Measurements from ENCODE around the gene ANKMY1.
"Not testable (repeated sequence)": the region's sequence is repeated elsewhere in the genome, so short reads cannot be mapped to it uniquely, and the experiment has no call there.

ANKMY1 gene

DNA sequence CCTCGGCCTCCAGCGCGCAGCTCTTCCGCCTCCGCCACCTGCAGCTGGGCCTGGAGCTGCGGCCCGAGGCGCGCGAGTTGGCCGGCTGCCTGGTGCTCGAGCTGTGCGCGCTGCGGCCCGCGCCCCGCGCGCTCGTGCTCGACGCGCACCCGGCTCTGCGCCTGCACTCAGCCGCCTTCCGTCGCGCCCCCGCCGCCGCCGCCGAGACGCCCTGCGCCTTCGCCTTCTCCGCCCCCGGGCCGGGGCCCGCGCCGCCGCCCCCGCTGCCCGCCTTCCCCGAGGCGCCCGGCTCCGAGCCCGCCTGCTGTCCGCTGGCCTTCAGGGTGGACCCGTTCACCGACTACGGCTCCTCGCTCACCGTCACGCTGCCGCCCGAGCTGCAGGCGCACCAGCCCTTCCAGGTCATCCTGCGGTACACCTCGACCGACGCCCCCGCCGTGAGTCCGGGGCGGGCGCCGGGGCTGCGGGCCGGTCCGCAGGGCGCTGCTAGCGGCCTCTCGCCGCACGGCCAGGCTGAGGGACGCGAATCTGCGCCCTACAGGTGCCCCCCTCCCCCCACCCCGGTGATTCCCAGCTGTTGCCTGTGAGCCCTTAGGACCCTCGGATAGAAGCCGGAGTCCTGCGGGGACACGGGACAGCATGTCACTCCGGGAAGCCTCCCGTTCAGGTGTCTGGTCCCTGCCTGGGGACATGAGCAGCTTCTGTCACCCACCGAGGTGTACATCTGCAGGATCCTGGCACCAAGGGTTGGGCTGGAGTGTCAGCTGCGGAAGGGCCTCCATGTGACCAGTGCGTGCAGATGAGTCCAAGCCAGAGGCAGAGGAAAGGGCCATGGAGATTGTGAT, 11.1 kb upstream of the ANKMY1 start:
- ATAC-seq: peak; percentile 0
- no peaks in the 10 kb centered on the region for H3K9me3 Mint-ChIP-seq
- H3K4me3 Mint-ChIP-seq: peak overlapping the region; percentile 77
- H3K36me3 Mint-ChIP-seq: peaks cover 26% of the 10 kb centered on the region
- H3K27ac Mint-ChIP-seq: peak overlapping the region; percentile 56
- DNase-seq (ENCODE audit: low spot score in 2 of 2): no peak
- peaks cover 60% of the 10 kb centered on the region for H3K4me1 Mint-ChIP-seq

DNA sequence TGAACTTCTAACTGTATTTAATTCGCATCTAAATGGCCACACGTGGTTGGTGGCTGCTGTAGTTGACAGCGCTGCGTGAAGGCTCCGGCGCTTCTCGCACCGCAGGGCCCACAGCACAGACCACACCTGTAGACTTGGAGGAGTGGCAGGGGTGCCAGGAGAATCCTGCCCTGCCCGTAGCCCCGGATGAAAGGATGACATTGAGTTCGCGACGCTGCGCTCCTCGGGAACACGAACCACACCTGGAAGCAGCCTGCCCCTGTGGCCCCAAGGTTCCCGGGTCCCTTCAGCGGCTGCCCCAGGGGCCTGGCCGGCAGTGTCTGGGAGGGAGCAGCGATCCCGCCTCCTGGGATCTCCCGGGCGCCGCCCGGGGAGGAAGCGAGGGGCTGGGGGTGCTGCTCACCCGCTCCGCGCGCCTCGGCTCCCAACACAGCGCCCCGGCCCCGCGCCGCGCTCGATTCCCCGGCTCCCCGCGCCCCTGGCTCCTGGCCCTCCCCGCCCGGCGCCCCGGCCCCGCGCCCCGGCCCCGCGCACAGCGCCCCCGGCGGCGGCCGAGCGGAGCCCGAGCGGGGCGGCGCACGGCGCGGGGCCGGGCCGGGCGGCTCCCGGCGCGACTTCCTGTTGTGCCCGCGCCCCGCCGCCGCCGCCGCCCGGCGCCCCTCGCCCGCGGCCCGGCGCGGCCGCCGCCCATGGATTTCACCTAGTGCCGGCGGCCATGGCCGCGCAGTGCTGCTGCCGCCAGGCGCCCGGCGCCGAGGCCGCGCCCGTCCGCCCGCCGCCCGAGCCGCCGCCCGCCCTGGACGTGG, 10.3 kb upstream of the ANKMY1 start, which contains the start of gene RNPEPL1:
TSS of gene RNPEPL1 (plus strand) at position 613 of the 806 bp plus-strand sequence. CDS start at position 716, 103 bp downstream.
- Mint-ChIP-seq H3K9me3 (no peaks in the 10 kb centered on the region), H3K27ac (peak within 1 kb of the TSS; percentile 97), H3K4me1 (peaks cover 67% of the 10 kb centered on the region), H3K4me3 (peak within 1 kb of the TSS; percentile 95), H3K36me3 (peaks cover 34% of the 10 kb centered on the region)
- ATAC-seq (peak; percentile 43), DNase-seq (ENCODE audit: low spot score in 2 of 2) (peak in 1 of 2 donors; percentile 40)

DNA sequence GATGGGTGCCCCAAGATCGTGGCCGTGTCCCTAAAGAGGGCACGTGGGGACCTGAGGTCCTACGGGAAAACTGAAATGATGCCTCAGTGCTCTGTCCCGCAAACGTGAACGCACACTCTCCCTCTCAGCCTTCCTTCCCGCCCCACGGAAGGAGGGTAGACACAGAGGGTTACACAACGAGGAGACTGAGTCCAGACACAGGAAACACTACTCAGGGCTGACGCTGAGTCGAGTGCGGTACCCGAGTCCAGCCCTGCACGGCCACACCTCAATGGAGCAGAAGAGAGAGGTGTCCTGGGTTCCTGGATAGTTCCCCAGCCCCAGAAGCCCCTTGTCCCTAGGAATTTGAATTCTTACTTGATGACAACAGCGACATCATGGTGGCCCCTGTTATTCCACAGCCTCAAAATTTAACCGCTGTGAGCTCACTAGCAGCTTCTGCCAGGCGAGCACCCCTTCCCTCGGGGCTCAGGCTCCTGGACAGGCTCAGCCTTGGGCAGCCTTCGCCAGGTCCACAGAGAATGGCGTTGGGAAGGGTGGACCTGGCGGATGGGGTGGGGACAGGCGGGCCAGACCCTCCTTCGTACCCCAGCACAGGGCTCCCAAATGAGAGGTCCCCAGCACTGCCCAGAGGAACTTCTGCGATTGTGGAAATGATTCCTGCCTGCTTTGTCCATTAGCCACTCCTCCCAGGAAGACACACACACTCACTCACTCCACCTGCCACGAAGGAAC, 9.5 kb upstream of the ANKMY1 start:
- ATAC-seq: no peak
- Mint-ChIP-seq H3K36me3 (peaks cover 39% of the 10 kb centered on the region), H3K27ac (peak overlapping the region; percentile 97), H3K4me1 (peaks cover 75% of the 10 kb centered on the region), H3K4me3 (peak overlapping the region; percentile 95), H3K9me3 (no peaks in the 10 kb centered on the region)
- DNase-seq (ENCODE audit: low spot score in 2 of 2): peak in 1 of 2 donors; percentile 9

DNA sequence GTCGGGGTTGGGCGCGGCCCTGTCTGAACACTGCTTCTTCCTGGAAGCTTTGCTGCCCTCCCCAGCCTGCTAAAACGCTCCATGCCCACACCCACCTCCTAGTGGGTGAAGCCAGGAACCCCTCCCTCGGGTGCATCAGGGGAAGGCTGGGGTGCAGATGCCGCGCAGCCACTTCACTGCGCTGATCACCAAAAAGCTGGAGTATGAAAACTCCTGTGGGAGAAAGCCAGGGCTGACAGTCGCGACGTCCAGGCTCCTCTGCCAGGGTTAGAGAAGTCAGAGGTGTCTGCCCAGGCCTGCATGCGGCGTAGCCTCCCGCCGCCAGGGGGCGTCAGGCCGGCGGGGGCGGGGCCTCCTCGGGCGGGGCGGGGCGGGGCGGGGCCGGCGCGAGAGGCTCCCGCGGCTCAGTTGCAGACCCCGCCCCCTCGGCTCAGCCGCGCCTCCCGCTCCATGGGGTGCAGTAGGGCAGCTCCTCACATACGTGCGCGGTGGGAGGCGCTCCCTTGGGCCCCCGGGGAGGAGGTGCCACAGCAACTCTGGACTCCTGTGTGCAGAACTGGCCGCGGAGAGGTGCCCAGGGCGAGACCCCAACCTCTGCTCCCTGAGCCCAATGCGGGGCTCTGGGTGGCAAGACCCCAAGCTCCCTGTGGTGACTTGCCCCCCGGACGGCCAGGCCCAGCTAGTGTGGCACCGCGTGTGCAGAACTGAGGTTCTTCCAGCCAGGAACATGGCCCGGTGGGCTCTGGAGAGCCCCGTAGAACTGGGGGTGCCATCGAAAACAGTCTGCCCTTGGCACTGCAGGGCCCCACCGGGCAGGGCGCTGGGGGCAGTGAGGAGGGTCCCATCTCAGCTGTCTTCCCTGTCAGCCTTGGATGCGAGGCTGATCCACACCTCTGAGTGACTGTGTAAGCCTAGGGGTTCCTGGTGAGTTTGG, 8.7 kb upstream of the ANKMY1 start:
- Mint-ChIP-seq H3K27ac (peak overlapping the region; percentile 97), H3K4me3 (peak overlapping the region; percentile 95), H3K9me3 (no peaks in the 10 kb centered on the region), H3K36me3 (peaks cover 48% of the 10 kb centered on the region), H3K4me1 (peaks cover 82% of the 10 kb centered on the region)
- peak; percentile 78 for ATAC-seq
- peak; percentile 89 to 94 for DNase-seq (ENCODE audit: low spot score in 2 of 2)

DNA sequence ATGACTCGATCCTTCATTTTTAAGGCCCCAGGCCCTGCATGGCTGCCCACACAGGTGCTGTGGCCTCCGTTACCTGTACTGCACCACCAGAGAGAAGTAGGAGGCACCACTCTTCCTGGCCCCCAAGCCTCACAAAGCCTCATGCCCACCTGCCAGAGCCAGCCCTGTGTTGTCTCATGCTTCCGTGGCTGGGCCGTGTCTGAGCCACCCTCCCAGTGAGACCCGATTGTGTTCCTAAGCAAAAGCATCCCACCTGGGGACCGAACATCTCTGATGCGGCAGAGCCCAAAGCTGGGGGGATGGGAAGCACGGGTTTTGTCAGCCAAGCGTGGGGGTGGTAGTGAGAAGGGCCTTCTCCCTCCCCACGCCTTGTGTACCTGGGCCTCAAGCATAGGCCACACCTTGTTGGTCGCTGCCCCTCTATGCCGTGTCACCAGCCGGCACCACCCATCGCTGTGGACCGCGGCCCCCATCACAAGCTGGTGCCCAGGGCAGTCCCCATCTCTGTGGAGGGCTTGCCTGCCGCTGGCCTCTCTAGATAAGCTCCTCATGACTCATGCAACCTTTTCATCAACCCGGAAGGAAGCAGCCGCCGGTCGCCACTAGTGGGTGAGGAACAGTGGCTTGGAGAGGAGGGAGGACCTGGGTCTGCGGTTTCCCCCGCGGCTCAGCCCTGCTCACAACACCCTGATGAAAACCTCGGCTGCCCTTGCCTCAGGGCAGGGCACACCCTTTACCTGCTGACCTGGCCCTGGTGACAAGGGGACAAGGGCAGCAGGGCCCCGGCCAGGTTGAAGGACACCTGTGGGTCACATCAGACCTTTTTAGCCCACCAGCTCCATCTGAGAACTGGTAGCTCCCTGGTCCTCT, 7.8 kb upstream of the ANKMY1 start:
- peak overlapping the region; percentile 95 for H3K4me3 Mint-ChIP-seq
- DNase-seq (ENCODE audit: low spot score in 2 of 2) (peak; percentile 80 to 95), ATAC-seq (peak; percentile 73)
- peaks cover 77% of the 10 kb centered on the region for H3K4me1 Mint-ChIP-seq
- no peaks in the 10 kb centered on the region for H3K9me3 Mint-ChIP-seq
- peak overlapping the region; percentile 97 for H3K27ac Mint-ChIP-seq
- peaks cover 56% of the 10 kb centered on the region for H3K36me3 Mint-ChIP-seq

DNA sequence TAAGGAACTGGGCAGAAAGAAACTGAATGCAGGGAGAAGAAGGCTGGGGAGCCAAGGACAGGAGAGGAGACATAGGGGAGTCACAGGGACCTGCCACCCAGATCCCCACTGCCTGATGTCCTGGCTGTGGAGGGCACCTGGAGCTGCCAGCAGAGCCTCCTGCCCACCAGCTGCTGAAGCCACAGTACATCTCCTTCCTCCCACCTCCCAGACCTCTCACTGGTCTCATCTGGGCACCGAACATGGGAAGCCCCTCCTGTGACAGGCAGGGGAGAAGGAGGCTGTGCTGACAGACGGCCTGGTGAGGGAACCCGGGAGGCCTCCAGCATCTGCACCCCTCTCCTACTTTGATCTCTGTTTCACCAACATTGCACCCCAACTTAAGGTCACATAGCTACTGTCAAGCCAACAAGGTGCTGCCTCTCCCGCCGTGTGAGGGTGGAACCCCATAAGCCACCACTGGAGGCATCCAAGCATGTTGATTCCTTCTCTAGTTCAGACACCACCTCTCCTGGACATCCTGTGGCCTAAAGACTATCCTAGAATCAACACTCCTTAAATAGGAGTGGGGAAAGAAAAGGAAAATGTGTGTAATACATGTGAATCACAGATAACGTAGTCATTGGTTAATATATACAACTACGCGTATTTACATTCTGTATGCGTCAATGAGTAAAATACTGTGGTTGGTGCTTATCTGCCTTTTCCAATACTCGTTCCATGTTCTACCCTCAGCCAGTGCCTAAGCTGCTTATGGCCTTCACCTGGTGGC, 7.0 kb upstream of the ANKMY1 start:
- Mint-ChIP-seq H3K27ac (peak overlapping the region; percentile 97), H3K4me1 (peaks cover 72% of the 10 kb centered on the region), H3K36me3 (peaks cover 58% of the 10 kb centered on the region), H3K4me3 (peak overlapping the region; percentile 95), H3K9me3 (no peaks in the 10 kb centered on the region)
- DNase-seq (ENCODE audit: low spot score in 2 of 2) (peak in 1 of 2 donors; percentile 67), ATAC-seq (no peak)

DNA sequence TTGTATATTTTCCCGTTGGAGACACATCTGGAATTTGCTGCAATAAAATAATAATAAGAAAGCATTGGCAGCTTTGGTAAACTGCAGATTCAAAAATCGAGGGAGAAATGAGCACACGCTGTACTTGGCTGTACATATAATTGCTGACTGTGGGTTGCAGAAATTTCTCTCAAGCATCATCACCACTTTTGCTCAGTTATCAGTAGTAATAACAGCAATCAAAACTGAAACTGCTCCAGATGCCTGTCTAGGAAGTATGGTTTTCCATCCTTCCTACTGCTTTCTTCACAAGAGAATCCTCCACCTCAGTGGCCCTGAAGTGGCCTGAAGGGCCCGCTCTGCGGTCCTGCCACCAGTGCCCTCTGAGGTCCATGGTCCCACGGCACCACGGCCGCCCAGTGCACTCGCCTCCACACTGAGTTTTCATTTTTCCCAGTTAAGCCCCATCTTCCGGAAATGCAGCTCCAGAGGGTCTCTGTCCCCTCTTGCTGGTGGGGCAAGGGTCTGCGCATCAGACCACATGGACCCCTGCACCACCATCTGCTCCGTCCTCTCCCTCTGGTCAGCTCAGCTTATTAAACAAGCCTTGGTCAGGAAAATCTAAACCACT, 6.3 kb upstream of the ANKMY1 start:
- H3K36me3 Mint-ChIP-seq: peaks cover 65% of the 10 kb centered on the region

DNA sequence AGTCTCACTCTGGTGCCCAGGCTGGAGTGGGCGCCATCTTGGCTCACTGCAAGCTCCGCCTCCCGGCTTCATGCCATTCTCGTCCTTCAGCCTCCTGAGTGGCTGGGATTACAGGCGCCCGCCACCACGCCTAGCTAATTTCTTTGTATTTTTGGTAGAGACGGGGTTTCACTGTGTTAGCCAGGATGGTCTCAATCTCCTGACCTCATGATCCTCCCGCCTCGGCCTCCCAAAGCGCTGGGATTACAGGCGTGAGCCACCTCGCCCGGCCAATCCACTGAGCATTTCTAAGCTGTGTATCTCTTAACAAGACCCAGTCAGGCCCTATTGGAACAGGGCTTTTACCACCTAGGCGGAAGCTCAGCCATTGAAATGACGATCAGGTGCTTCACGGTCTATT, 5.4 kb upstream of the ANKMY1 start:
- not testable (repeated sequence) for ATAC-seq; DNase-seq (ENCODE audit: low spot score in 2 of 2); H3K9me3 Mint-ChIP-seq
- Mint-ChIP-seq H3K4me1 (peaks cover 81% of the 10 kb centered on the region), H3K27ac (peak overlapping the region; percentile 97), H3K36me3 (peaks cover 73% of the 10 kb centered on the region), H3K4me3 (peak overlapping the region; percentile 95)

More for the DNA sequence above, 6.3 kb upstream of the ANKMY1 start:
- H3K27ac Mint-ChIP-seq: peak overlapping the region; percentile 97
- H3K4me1 Mint-ChIP-seq: peaks cover 73% of the 10 kb centered on the region
- H3K4me3 Mint-ChIP-seq: peak overlapping the region; percentile 95
- H3K9me3 Mint-ChIP-seq: no peaks in the 10 kb centered on the region
- no peak for ATAC-seq
- no peak for DNase-seq (ENCODE audit: low spot score in 2 of 2)

DNA sequence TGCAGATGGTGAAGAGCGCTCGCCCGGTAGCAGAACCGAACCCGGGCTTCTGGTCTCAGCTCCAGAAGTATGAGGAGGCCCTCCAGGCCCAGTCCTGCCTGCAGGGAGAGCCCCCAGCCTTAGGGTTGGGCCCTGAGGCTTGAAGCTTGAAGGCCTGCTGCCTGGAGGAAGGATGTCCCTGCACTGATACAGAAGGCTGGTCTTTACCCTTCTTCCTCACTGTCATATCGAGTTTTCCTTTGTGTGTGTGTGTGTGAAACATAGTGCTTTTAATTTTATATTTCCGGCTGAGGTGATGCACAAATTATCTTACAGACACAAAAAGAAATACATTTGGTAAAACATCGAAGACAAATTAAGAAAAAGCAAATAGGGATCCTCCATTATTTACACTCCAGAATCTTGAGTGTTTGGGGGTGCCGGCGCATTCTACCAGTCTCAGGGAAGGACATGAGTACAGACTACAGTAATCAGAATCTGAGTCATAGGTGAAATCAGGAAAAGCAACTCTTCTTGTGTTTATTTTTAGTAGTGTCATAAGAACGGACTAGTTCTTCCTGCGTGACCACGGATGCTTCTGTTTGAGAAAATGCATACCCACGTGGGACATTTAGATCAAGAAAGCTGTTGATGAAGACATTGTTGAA, 3.7 kb upstream of the ANKMY1 start:
- Mint-ChIP-seq H3K4me3 (peak overlapping the region; percentile 95), H3K27ac (peak overlapping the region; percentile 90), H3K36me3 (peaks cover 81% of the 10 kb centered on the region), H3K9me3 (no peaks in the 10 kb centered on the region), H3K4me1 (peaks cover 78% of the 10 kb centered on the region)
- DNase-seq (ENCODE audit: low spot score in 2 of 2): peak in 1 of 2 donors; percentile 53
- no peak for ATAC-seq

DNA sequence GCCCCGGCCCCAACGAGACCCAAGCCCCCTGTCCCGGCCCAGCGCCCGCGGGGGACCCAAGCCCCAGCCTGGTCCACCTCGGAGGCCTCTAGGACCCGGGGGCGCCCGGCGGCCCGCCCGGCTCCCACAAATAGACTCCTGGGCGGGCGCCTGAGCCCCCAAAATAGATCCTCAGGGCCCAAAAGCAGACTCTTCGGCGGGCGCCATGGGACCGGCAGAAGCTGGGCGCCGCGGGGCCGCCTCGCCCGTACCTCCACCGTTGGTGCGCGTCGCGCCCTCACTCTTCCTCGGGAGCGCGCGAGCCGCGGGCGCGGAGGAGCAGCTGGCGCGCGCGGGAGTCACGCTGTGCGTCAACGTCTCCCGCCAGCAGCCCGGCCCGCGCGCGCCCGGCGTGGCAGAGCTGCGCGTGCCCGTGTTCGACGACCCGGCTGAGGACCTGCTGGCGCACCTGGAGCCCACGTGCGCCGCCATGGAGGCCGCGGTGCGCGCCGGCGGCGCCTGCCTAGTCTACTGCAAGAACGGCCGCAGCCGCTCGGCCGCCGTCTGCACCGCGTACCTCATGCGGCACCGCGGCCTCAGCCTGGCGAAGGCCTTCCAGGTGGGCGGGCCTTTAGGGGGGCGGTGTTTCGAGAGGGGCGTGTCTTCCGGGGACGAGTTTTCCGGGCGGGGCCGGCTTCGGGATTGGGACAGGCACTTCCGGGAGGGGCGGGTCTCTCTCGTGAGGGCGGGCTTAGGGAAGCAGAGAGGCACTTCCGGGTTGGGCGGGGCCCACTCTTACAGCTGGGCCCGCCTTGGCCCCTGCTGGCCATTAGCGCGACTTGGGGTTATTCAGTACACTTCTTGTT, 2.9 kb upstream of the ANKMY1 start:
- ATAC-seq (peak; percentile 72), DNase-seq (ENCODE audit: low spot score in 2 of 2) (peak; percentile 97 to 99)
- Mint-ChIP-seq H3K4me3 (peak overlapping the region; percentile 95), H3K27ac (peak overlapping the region; percentile 90), H3K9me3 (no peaks in the 10 kb centered on the region), H3K36me3 (peaks cover 78% of the 10 kb centered on the region), H3K4me1 (peaks cover 75% of the 10 kb centered on the region)

DNA sequence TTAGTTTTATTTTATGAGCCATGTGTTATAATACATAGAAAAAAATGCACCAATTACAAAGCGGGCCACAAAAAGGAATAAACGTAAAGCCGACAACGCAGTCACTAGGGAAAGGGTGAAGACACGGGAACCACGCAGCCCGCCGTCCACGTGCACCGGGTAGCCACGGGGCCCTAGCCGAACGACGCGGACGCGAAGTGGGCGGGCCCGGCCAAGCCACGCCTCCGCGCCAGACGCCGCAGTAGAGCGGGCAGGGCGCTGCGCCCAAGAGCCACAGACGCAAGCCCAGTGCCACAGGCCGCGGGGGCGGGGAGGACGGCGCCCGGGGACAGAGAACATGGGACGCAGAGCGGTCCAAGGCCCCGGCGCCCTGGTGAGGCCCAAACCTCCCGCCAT, 2.3 kb upstream of the ANKMY1 start, which contains the start of gene DUSP28:
TSS of gene DUSP28 (plus strand) at position 274 of the 396 bp plus-strand sequence. CDS start 328 bp downstream, outside the sequence.
- peak within 1 kb of the TSS; percentile 95 for H3K4me3 Mint-ChIP-seq
- peak within 1 kb of the TSS; percentile 90 for H3K27ac Mint-ChIP-seq
- H3K9me3 Mint-ChIP-seq: no peaks in the 10 kb centered on the region
- ATAC-seq: peak; percentile 77
- DNase-seq (ENCODE audit: low spot score in 2 of 2): peak in 1 of 2 donors; percentile 85
- peaks cover 68% of the 10 kb centered on the region for H3K4me1 Mint-ChIP-seq
- H3K36me3 Mint-ChIP-seq: peaks cover 72% of the 10 kb centered on the region
